Measurements from ENCODE around the gene STXBP2. TPM values are rescaled to one million over a fixed set of nuclear protein-coding genes. Genes with fewer than 3 reads are reported as not detected.
A peak's percentile ranks its signal among the peaks of the same experiment; 100 is the strongest.

Gene STXBP2
- total and polyA plus RNA-seq, 2 experiments from 2014 or later, result 1.8 to 2.0 TPM

DNA sequence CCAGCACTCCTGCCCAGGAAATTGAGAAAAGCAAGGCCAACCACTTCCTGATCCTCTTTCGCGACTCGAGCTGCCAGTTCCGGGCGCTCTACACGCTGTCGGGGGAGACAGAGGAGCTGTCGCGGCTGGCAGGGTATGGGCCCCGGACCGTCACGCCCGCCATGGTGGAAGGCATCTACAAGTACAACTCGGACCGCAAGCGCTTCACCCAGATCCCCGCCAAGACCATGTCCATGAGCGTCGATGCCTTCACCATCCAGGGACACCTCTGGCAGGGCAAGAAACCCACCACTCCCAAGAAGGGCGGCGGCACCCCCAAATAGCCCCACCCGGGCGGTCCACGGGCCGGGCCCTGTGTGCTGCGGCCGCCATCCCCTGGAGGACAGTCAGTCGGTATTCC is 19.2 kb upstream of the STXBP2 start:
- WGBS, 2 experiments (ENCODE audit: low coverage in 1 of 2, low lambda C conversion rate in 2 of 2, missing lambda C conversion rate in 2 of 2), result 91 to 92% methylated on average over 27 to 28 of the region's 28 CpGs

DNA sequence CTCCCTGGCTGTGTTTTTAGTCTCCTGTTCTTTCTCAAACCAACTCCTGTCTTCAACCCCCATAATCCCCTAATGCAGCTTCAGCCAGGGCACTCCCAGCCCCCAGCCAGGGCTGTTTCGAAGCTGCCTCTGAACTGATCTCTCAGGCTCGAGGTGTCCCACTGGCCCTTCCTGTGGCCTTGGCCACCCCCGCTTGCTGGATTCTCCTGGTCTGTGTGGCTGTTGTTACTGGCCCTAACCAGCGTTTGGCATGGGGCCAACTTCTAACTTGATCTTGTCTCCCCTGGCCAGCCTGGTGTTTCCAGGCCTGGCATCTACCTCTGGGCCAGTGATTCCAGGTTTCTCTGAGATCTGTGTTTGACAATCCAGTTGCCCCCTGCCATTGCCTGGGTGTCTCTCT is 18.6 kb upstream of the STXBP2 start:
- no peaks in the 10 kb centered on the region for H3K79me2 ChIP-seq (ENCODE audit: insufficient read depth)
- no peak overlapping the region for H3K27ac ChIP-seq
- DNase-seq, result peak; percentile 24
- H3K4me1 ChIP-seq (ENCODE audit: insufficient read depth), result no peaks in the 10 kb centered on the region
- H2AFZ ChIP-seq, result no peak overlapping the region
- no peaks in the 10 kb centered on the region for H3K36me3 ChIP-seq (ENCODE audit: low read depth)
- H3K4me2 ChIP-seq (ENCODE audit: unreplicated experiment), result no peak overlapping the region
- no peaks in the 10 kb centered on the region for H3K9me3 ChIP-seq (ENCODE audit: low read depth)
- H3K27me3 ChIP-seq (replicated peaks; ENCODE audit: insufficient read depth), result no peaks in the 10 kb centered on the region
- H4K20me1 ChIP-seq (ENCODE audit: insufficient read depth), result no peaks in the 10 kb centered on the region
- H3K9me2 ChIP-seq (ENCODE audit: insufficient read depth), result no peaks in the 10 kb centered on the region
- no peak overlapping the region for H3K4me3 ChIP-seq
- in situ Hi-C loops (cut with MboI), result no loop called here
- WGBS, 2 experiments (ENCODE audit: low coverage in 1 of 2, low lambda C conversion rate in 2 of 2, missing lambda C conversion rate in 2 of 2), result 73 to 75% methylated on average over 4 of the region's 4 CpGs
- no peaks in the 10 kb centered on the region for H3F3A ChIP-seq (ENCODE audit: insufficient read depth)
- H3K9ac ChIP-seq, result no peak overlapping the region
- no peak for TF ChIP-seq EZH2 (IDR thresholded peaks at IDR 0.05; ENCODE audit: insufficient read depth, poor library complexity, severe bottlenecking)
- no peak for TF ChIP-seq EZH2phosphoT487 (IDR thresholded peaks at IDR 0.05; ENCODE audit: insufficient read depth, low read depth)

More for the DNA sequence above, 19.2 kb upstream of the STXBP2 start:
- no peak overlapping the region for H3K27ac ChIP-seq
- H3K4me1 ChIP-seq (ENCODE audit: insufficient read depth), result no peaks in the 10 kb centered on the region
- in situ Hi-C loops (cut with MboI), result no loop called here
- TF ChIP-seq EZH2phosphoT487 (IDR thresholded peaks at IDR 0.05; ENCODE audit: insufficient read depth, low read depth) (no peak), EZH2 (IDR thresholded peaks at IDR 0.05; ENCODE audit: insufficient read depth, poor library complexity, severe bottlenecking) (no peak)
- DNase-seq, result no peak
- H3K27me3 ChIP-seq (replicated peaks; ENCODE audit: insufficient read depth), result no peaks in the 10 kb centered on the region
- H3K9me3 ChIP-seq (ENCODE audit: low read depth), result no peaks in the 10 kb centered on the region
- H3K4me3 ChIP-seq, result no peak overlapping the region
- H4K20me1 ChIP-seq (ENCODE audit: insufficient read depth), result no peaks in the 10 kb centered on the region
- no peaks in the 10 kb centered on the region for H3F3A ChIP-seq (ENCODE audit: insufficient read depth)
- no peak overlapping the region for H3K9ac ChIP-seq
- no peak overlapping the region for H2AFZ ChIP-seq
- H3K4me2 ChIP-seq (ENCODE audit: unreplicated experiment), result no peak overlapping the region
- H3K79me2 ChIP-seq (ENCODE audit: insufficient read depth), result no peaks in the 10 kb centered on the region
- H3K9me2 ChIP-seq (ENCODE audit: insufficient read depth), result no peaks in the 10 kb centered on the region
- no peaks in the 10 kb centered on the region for H3K36me3 ChIP-seq (ENCODE audit: low read depth)

- Histone ChIP-seq H3K4me2 (ENCODE audit: unreplicated experiment) (no peak overlapping the region), H3K9me3 (ENCODE audit: low read depth) (no peaks in the 10 kb centered on the region), H2AFZ (no peak overlapping the region), H3K9ac (no peak overlapping the region), H3K9me2 (ENCODE audit: insufficient read depth) (no peaks in the 10 kb centered on the region), H3K4me3 (no peak overlapping the region), H3K27ac (no peak overlapping the region), H3K79me2 (ENCODE audit: insufficient read depth) (no peaks in the 10 kb centered on the region), H3K27me3 (replicated peaks; ENCODE audit: insufficient read depth) (no peaks in the 10 kb centered on the region), H4K20me1 (ENCODE audit: insufficient read depth) (no peaks in the 10 kb centered on the region), H3F3A (ENCODE audit: insufficient read depth) (no peaks in the 10 kb centered on the region), H3K36me3 (ENCODE audit: low read depth) (no peaks in the 10 kb centered on the region), H3K4me1 (ENCODE audit: insufficient read depth) (no peaks in the 10 kb centered on the region)
- in situ Hi-C loops (cut with MboI), result no loop called here
- no peak for DNase-seq
- WGBS, 2 experiments (ENCODE audit: low coverage in 1 of 2, low lambda C conversion rate in 2 of 2, missing lambda C conversion rate in 2 of 2), result 85 to 86% methylated on average over 21 of the region's 21 CpGs
- TF ChIP-seq EZH2phosphoT487 (IDR thresholded peaks at IDR 0.05; ENCODE audit: insufficient read depth, low read depth) (no peak), EZH2 (IDR thresholded peaks at IDR 0.05; ENCODE audit: insufficient read depth, poor library complexity, severe bottlenecking) (no peak)
Observed at GRCh38 chr19:7618771-7619510, 18.0 kb upstream of the STXBP2 start.

DNA sequence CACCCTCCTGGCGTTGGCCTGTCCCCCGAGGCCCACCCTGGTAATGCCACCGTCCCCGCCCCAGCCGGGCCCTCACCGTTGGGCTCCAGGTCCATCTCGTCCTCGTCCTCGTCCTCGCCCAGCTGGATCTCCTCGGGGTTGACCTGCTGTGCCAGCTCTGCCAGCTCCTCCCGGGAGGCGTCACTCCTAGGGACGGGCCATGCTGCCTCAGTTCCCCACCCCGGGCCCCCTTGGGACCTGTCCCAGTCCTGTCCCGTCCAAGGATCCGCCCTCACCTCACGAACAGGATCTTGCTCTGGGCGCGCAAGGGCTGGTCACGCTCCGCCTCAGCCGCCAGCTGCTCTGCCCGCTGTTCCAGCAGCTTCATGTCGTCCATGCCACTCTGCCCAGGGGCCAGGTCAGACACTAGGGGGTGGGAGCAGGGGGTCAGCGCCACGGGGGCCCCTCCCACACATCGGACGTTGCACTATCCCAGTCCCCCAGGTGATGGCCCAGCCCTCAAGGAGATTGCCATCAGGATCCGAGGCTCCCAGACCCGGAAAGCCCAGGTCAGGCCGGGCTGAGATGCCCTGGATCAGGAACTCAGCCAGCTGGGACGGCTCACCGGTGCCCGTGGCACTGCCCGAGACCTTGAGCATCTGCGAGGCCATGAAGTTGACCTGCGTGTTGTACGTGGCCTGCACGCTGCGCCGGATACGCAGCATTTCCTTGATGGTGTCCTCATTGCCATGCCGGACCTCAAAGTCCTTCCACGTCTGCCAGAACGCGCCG is 17.1 kb upstream of the STXBP2 start:
- DNase-seq, result no peak
- TF ChIP-seq EZH2 (IDR thresholded peaks at IDR 0.05; ENCODE audit: insufficient read depth, poor library complexity, severe bottlenecking), result no peak
- no peak for TF ChIP-seq EZH2phosphoT487 (IDR thresholded peaks at IDR 0.05; ENCODE audit: insufficient read depth, low read depth)
- WGBS, 2 experiments (ENCODE audit: low coverage in 1 of 2, low lambda C conversion rate in 2 of 2, missing lambda C conversion rate in 2 of 2), result 83 to 91% methylated on average over 28 to 46 of the region's 48 CpGs
- no peak overlapping the region for H3K4me2 ChIP-seq (ENCODE audit: unreplicated experiment)
- H3K9me3 ChIP-seq (ENCODE audit: low read depth), result no peaks in the 10 kb centered on the region
- H3K36me3 ChIP-seq (ENCODE audit: low read depth), result no peaks in the 10 kb centered on the region
- no peak overlapping the region for H3K4me3 ChIP-seq
- no peaks in the 10 kb centered on the region for H4K20me1 ChIP-seq (ENCODE audit: insufficient read depth)
- H3K9ac ChIP-seq, result no peak overlapping the region
- no peaks in the 10 kb centered on the region for H3K27me3 ChIP-seq (replicated peaks; ENCODE audit: insufficient read depth)
- H3F3A ChIP-seq (ENCODE audit: insufficient read depth), result no peaks in the 10 kb centered on the region
- no peaks in the 10 kb centered on the region for H3K4me1 ChIP-seq (ENCODE audit: insufficient read depth)
- H3K27ac ChIP-seq, result no peak overlapping the region
- H2AFZ ChIP-seq, result no peak overlapping the region
- peaks cover under 1% of the 10 kb centered on the region; the same call in 1 of the 2 replicates for H3K79me2 ChIP-seq (ENCODE audit: insufficient read depth)
- H3K9me2 ChIP-seq (ENCODE audit: insufficient read depth), result no peaks in the 10 kb centered on the region
- in situ Hi-C loops (cut with MboI), result no loop called here
